HEK293 (cell line): ENCODE results near the gene LIMK2.
"Not testable (repeated sequence)": the region's sequence is repeated elsewhere in the genome, so short reads cannot be mapped to it uniquely, and the experiment has no call there.

ENCODE experiments used
- CTCF ChIA-PET: fragments of 350-600 bp; formaldehyde crosslinking; extraction: SDS; loops from one replicate; lab custom pipeline; 2021; ENCODE audit warnings: antibody characterized with exemption; lab: Yijun Ruan, JAX
- POLR2A ChIA-PET: fragments of 300-600 bp; formaldehyde crosslinking; extraction: SDS; loops from one replicate; lab custom pipeline; 2020; ENCODE audit warnings: antibody characterized with exemption, inconsistent platforms; lab: Yijun Ruan, JAX
- H3K27ac ChIP-seq: fragments of 200-500 bp; sonication (Bioruptor generic); 2 replicates; pipeline ENCODE4 v1.5.1; 2014; ENCODE audit warnings: low read depth, low read length, control low read depth, inconsistent platforms; ENCODE audit errors: extremely low read depth
- H3K36me3 ChIP-seq, 2 experiments: fragments of 200-500 bp in 1 of 2; sonication (Bioruptor generic) in 1 of 2; 1 replicate in 1 of 2; 2 replicates in 1 of 2; pipeline ENCODE4 v1.5.1; 2014 to 2017; ENCODE audit warnings: inconsistent platforms in 2 of 2, low read length in 2 of 2; ENCODE audit not compliant: control insufficient read depth in 2 of 2, insufficient read depth in 1 of 2
- H3K4me1 ChIP-seq: fragments of 200-500 bp; sonication (Bioruptor generic); 2 replicates; pipeline ENCODE4 v1.5.1; 2014; ENCODE audit warnings: mild to moderate bottlenecking, low read length, inconsistent platforms; ENCODE audit not compliant: control insufficient read depth, insufficient read depth
- H3K4me3 ChIP-seq: 2 replicates; pipeline ENCODE4 v1.5.1; 2011; ENCODE audit warnings: low read depth, mild to moderate bottlenecking, control low read depth, low read length, moderate library complexity
- H3K9me3 ChIP-seq: fragments of 200-500 bp; sonication (Bioruptor generic); 2 replicates; pipeline ENCODE4 v1.5.1; 2014; ENCODE audit warnings: low read depth, low read length, inconsistent platforms; ENCODE audit not compliant: control insufficient read depth, insufficient read depth
- BCL11A ChIP-seq: fragments of 450-650 bp; formaldehyde crosslinking; IDR thresholded peaks from 2 replicates; pipeline ENCODE4 v1.5.1; 2016; ENCODE audit warnings: low read depth, missing biosample characterization, missing genetic modification characterization
- BCL6B ChIP-seq: fragments of 450-650 bp; formaldehyde crosslinking; IDR thresholded peaks from 2 replicates; pipeline ENCODE4 v1.5.1; 2017; ENCODE audit warnings: missing biosample characterization, missing genetic modification characterization
- GLIS2 ChIP-seq: fragments of 450-650 bp; formaldehyde crosslinking; IDR thresholded peaks from 2 replicates; pipeline ENCODE4 v1.5.1; 2016; ENCODE audit warnings: missing biosample characterization, missing genetic modification characterization
- KLF10 ChIP-seq: fragments of 450-650 bp; IDR thresholded peaks from 2 replicates; pipeline ENCODE4 v1.5.1; 2018; ENCODE audit warnings: missing biosample characterization, mild to moderate bottlenecking, missing genetic modification characterization
- SCRT2 ChIP-seq: fragments of 450-650 bp; formaldehyde crosslinking; IDR thresholded peaks from 2 replicates; pipeline ENCODE4 v1.5.1; 2016; ENCODE audit warnings: missing biosample characterization, missing genetic modification characterization
- SP7 ChIP-seq: fragments of 450-650 bp; formaldehyde crosslinking; IDR thresholded peaks from 2 replicates; pipeline ENCODE4 v1.5.1; 2016; ENCODE audit warnings: missing biosample characterization, missing genetic modification characterization
- TCF7L2 ChIP-seq: IDR thresholded peaks from 2 replicates; pipeline ENCODE4 v1.6.1; 2011; ENCODE audit warnings: low read depth, mild to moderate bottlenecking, inconsistent platforms, low read length, moderate library complexity, borderline replicate concordance
- YY1 ChIP-seq: fragments of 450-650 bp; formaldehyde crosslinking; IDR thresholded peaks from 2 replicates; pipeline ENCODE4 v1.5.1; 2018; ENCODE audit warnings: missing biosample characterization, missing genetic modification characterization
- ZBTB17 ChIP-seq: fragments of 450-650 bp; formaldehyde crosslinking; IDR thresholded peaks from 2 replicates; pipeline ENCODE4 v1.5.1; 2016; ENCODE audit warnings: missing biosample characterization, missing genetic modification characterization
- ZEB2 ChIP-seq: fragments of 450-650 bp; formaldehyde crosslinking; IDR thresholded peaks from 2 replicates; pipeline ENCODE4 v1.5.1; 2016; ENCODE audit warnings: missing biosample characterization, missing genetic modification characterization
- ZNF121 ChIP-seq: fragments of 450-650 bp; formaldehyde crosslinking; IDR thresholded peaks from 2 replicates; pipeline ENCODE4 v1.5.1; 2016; ENCODE audit warnings: missing biosample characterization, missing genetic modification characterization
- ZNF140 ChIP-seq: fragments of 450-650 bp; formaldehyde crosslinking; IDR thresholded peaks from 2 replicates; pipeline ENCODE4 v1.5.1; 2016; ENCODE audit warnings: missing biosample characterization, missing genetic modification characterization
- ZNF146 ChIP-seq: fragments of 450-650 bp; formaldehyde crosslinking; IDR thresholded peaks from 2 replicates; pipeline ENCODE4 v1.5.1; 2016; ENCODE audit warnings: missing biosample characterization, missing genetic modification characterization
- ZNF274 ChIP-seq, 2 experiments: fragments of 200-500 bp in 1 of 2; fragments of 450-650 bp in 1 of 2; sonication (Bioruptor generic) in 1 of 2; formaldehyde crosslinking in 1 of 2; IDR thresholded peaks; 2 replicates each; pipeline versions ENCODE4 v1.5.1 to v1.6.1; 2014 to 2016; ENCODE audit warnings: borderline replicate concordance in 1 of 2, inconsistent platforms in 1 of 2, low read length in 1 of 2, missing biosample characterization in 1 of 2, missing genetic modification characterization in 1 of 2
- ZNF292 ChIP-seq: fragments of 450-650 bp; formaldehyde crosslinking; IDR thresholded peaks from 2 replicates; pipeline ENCODE4 v1.5.1; 2016; ENCODE audit warnings: low read depth, missing biosample characterization, missing genetic modification characterization, borderline replicate concordance
- ZNF354C ChIP-seq: fragments of 450-650 bp; formaldehyde crosslinking; IDR thresholded peaks from 2 replicates; pipeline ENCODE4 v1.5.1; 2016; ENCODE audit warnings: missing biosample characterization, missing genetic modification characterization, low read depth, borderline replicate concordance
- ZNF416 ChIP-seq: fragments of 450-650 bp; formaldehyde crosslinking; IDR thresholded peaks from 2 replicates; pipeline ENCODE4 v1.5.1; 2016; ENCODE audit warnings: missing biosample characterization, missing genetic modification characterization
- ZNF426 ChIP-seq: fragments of 450-650 bp; formaldehyde crosslinking; IDR thresholded peaks from 2 replicates; pipeline ENCODE4 v1.5.1; 2017; ENCODE audit warnings: missing biosample characterization, missing genetic modification characterization, mild to moderate bottlenecking, inconsistent platforms, moderate library complexity
- ZNF433 ChIP-seq: fragments of 450-650 bp; formaldehyde crosslinking; IDR thresholded peaks from 2 replicates; pipeline ENCODE4 v1.5.1; 2016; ENCODE audit warnings: missing biosample characterization, missing genetic modification characterization, low read depth
- ZNF510 ChIP-seq: fragments of 450-650 bp; formaldehyde crosslinking; IDR thresholded peaks from 2 replicates; pipeline ENCODE4 v1.5.1; 2018; ENCODE audit warnings: mild to moderate bottlenecking, missing genetic modification characterization, missing biosample characterization; ENCODE audit not compliant: insufficient replicate concordance
- ZNF514 ChIP-seq: fragments of 450-650 bp; formaldehyde crosslinking; IDR thresholded peaks from 2 replicates; pipeline ENCODE4 v1.5.1; 2016; ENCODE audit warnings: missing biosample characterization, missing genetic modification characterization
- ZNF561 ChIP-seq: fragments of 450-650 bp; IDR thresholded peaks from 2 replicates; pipeline ENCODE4 v1.5.1; 2018; ENCODE audit warnings: missing biosample characterization, missing genetic modification characterization, borderline replicate concordance
- ZNF626 ChIP-seq: fragments of 450-650 bp; sonication (Bioruptor Pico); formaldehyde crosslinking; IDR thresholded peaks from 2 replicates; pipeline ENCODE4 v1.5.1; 2018; ENCODE audit warnings: missing biosample characterization, missing genetic modification characterization, inconsistent platforms
- ZNF830 ChIP-seq: fragments of 450-650 bp; IDR thresholded peaks from 2 replicates; pipeline ENCODE4 v1.5.0; 2018; ENCODE audit warnings: missing biosample characterization, missing genetic modification characterization, low read depth, mild to moderate bottlenecking, moderate library complexity
- ZSCAN16 ChIP-seq: fragments of 450-650 bp; formaldehyde crosslinking; IDR thresholded peaks from 2 replicates; pipeline ENCODE4 v1.5.1; 2016; ENCODE audit warnings: missing biosample characterization, missing genetic modification characterization
- TF ChIP-seq, protein P1 (sequence below): fragments of 450-650 bp; formaldehyde crosslinking; IDR thresholded peaks from 2 replicates; pipeline ENCODE4 v1.5.1; 2017; ENCODE audit warnings: missing biosample characterization, missing genetic modification characterization

LIMK2 gene

GRCh38 chr22:31314220-31314619 lies 102.1 kb downstream of the LIMK2 start:
- not testable (repeated sequence) for H3K4me1 ChIP-seq
- POLR2A ChIA-PET = interaction anchor here (0.9 to 1.1 kb wide), 2 partner anchors 22 to 101 kb away, joined by 3 to 4 read pairs; partner anchors contain the start of gene PIK3IP1
- CTCF ChIA-PET = interaction anchor here (0.7 to 4.9 kb wide), 16 partner anchors 7 to 207 kb away, joined by 3 to 100 read pairs (median 8); partner anchors contain the start of genes LIMK2, PIK3IP1 and SELENOM

DNA sequence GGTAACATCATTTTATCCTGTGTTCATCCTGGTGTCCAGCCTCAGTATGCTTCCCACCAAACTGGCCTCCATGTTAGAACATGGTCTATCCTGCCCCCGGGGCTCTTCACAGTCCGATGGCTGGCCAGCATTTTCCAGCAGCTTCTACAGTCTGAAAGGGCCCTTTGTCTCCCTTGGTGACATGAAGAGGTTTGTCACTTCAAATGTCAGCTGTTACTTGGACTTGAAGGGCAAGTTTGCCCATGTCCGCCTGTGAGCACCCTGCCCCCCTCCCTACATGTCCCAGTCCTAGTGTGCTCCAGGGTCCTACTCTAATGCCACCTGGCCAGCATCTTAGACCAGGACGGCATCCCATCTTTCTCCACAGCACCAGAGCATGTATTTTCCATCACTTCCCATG lies 109.3 kb downstream of the LIMK2 start:
- H3K9me3 ChIP-seq = no peaks in the 10 kb centered on the region
- H3K36me3 ChIP-seq = peaks cover 15 to 17% of the 10 kb centered on the region in 2 experiments
- no peak overlapping the region for H3K27ac ChIP-seq
- POLR2A ChIA-PET = interaction anchor here (0.6 to 1.2 kb wide), 3 partner anchors 18 to 25 kb away, joined by 3 read pairs; partner anchors contain the start of gene PATZ1
- H3K4me3 ChIP-seq = no peak overlapping the region
- H3K4me1 ChIP-seq = no peaks in the 10 kb centered on the region
- TF ChIP-seq YY1 (tag by site-specific recombination) (no peak), ZNF292 (tag by site-specific recombination) (no peak), KLF10 (tag by site-specific recombination) (no peak), ZBTB17 (no peak), ZNF274 (IDR thresholded peaks at IDR 0.05; ENCODE audit: low read length) (no peak), ZNF274 (tag by site-specific recombination; IDR thresholded peaks at IDR 0.05; ENCODE audit: borderline replicate concordance) (no peak), ZNF510 (tag by site-specific recombination) (no peak), ZNF426 (tag by site-specific recombination) (no peak), BCL11A (no peak), ZNF626 (tag by site-specific recombination) (no peak), SP7 (tag by site-specific recombination) (no peak), SCRT2 (tag by site-specific recombination) (no peak), ZNF830 (no peak), BCL6B (tag by site-specific recombination) (no peak), ZEB2 (tag by site-specific recombination) (no peak)
- CTCF ChIA-PET = interaction anchor here (1.3 to 2.1 kb wide), 3 partner anchors 8 to 49 kb away, joined by 3 to 11 read pairs (median 4); no protein-coding TSS in a partner anchor

More at GRCh38 chr22:31314220-31314619, 102.1 kb downstream of the LIMK2 start:
- not testable (repeated sequence) for H3K9me3 ChIP-seq, H3K36me3 ChIP-seq, H3K4me3 ChIP-seq, H3K27ac ChIP-seq
- TF ChIP-seq ZNF146 (tag by site-specific recombination) = peak; percentile 78

DNA sequence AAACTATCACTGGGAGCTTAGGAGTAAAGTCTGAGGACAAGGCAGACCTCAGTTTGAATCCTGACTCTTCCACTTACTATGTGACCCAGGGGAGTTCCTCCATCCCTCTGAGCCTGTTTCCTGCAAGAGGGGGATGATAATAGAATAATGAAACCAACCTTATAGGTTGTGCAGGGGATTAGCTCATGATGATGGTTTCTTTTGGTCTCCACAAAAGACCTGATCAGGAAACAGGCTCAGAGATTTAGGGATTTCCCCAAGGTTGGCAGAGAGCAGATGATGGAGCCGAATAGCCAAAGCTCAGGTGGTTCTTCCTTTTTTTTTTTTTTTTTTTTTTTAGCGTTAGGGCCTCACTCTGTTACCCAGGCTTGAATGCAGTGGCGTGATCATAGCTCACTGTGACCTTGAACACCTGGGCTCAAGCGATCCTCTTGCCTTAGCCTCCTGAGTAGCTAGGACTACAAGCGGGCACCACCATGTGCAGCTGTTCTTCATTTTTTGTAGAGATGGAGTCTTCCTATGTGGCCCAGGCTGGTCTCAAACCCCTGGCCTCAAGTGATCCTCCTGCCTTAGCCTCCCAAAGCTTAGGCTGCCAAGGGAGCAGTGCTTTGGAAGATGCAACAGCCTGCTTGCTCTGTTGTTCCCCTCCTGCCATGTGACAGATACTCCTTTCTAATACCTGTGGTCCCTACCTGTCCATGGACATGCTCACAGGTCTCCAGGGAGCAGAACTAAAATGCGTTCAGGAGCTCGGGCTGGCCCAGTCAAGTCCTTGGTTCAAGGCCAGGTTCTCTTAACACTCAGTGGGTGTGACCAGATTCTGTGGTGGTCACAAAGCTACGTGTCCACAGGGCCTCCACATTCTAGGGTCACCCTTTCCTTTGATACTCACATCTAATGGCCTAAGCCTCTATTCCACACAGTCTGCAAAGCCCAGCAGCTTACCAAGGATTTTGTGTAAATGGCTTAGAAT lies 111.8 kb downstream of the LIMK2 start:
- Histone ChIP-seq H3K9me3 (no peaks in the 10 kb centered on the region), H3K4me3 (no peak overlapping the region), H3K27ac (no peak overlapping the region), H3K36me3 (peaks cover 21 to 39% of the 10 kb centered on the region in 2 experiments), H3K4me1 (no peaks in the 10 kb centered on the region)
- ChIA-PET POLR2A (interaction anchor here (0.7 to 1.4 kb wide), 3 partner anchors 16 to 121 kb away, joined by 3 to 5 read pairs (median 4); partner anchors contain the start of gene DRG1), CTCF (interaction anchor here (0.8 to 1.5 kb wide), 4 partner anchors 10 to 51 kb away, joined by 3 to 13 read pairs (median 4); no protein-coding TSS in a partner anchor)
- TF ChIP-seq GLIS2 (tag by site-specific recombination) = no peak
- TF ChIP-seq ZSCAN16 (tag by site-specific recombination) = no peak
- TF ChIP-seq ZNF121 (tag by site-specific recombination) = no peak
- TF ChIP-seq, protein P1, sequence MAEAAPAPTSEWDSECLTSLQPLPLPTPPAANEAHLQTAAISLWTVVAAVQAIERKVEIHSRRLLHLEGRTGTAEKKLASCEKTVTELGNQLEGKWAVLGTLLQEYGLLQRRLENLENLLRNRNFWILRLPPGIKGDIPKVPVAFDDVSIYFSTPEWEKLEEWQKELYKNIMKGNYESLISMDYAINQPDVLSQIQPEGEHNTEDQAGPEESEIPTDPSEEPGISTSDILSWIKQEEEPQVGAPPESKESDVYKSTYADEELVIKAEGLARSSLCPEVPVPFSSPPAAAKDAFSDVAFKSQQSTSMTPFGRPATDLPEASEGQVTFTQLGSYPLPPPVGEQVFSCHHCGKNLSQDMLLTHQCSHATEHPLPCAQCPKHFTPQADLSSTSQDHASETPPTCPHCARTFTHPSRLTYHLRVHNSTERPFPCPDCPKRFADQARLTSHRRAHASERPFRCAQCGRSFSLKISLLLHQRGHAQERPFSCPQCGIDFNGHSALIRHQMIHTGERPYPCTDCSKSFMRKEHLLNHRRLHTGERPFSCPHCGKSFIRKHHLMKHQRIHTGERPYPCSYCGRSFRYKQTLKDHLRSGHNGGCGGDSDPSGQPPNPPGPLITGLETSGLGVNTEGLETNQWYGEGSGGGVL = no peak
- TF ChIP-seq ZNF140 = no peak
- TF ChIP-seq ZNF416 (tag by site-specific recombination) = no peak
- no peak for TF ChIP-seq ZNF514 (tag by site-specific recombination)
- TF ChIP-seq ZNF561 (tag by site-specific recombination) = no peak
- no peak for TF ChIP-seq ZNF354C (tag by site-specific recombination)
- TF ChIP-seq TCF7L2 = no peak
- TF ChIP-seq ZNF433 = no peak
